Iris pigment epithelial cell (primary cell): ENCODE data around the gene SLC26A8.
A peak's percentile ranks its signal among the peaks of the same experiment; 100 is the strongest.

ENCODE experiments used
- DNase-seq: peaks from one replicate; pipeline ENCODE4 v3.0.0-alpha.2; 2011; ENCODE audit warnings: low read depth

Gene SLC26A8, protein sequence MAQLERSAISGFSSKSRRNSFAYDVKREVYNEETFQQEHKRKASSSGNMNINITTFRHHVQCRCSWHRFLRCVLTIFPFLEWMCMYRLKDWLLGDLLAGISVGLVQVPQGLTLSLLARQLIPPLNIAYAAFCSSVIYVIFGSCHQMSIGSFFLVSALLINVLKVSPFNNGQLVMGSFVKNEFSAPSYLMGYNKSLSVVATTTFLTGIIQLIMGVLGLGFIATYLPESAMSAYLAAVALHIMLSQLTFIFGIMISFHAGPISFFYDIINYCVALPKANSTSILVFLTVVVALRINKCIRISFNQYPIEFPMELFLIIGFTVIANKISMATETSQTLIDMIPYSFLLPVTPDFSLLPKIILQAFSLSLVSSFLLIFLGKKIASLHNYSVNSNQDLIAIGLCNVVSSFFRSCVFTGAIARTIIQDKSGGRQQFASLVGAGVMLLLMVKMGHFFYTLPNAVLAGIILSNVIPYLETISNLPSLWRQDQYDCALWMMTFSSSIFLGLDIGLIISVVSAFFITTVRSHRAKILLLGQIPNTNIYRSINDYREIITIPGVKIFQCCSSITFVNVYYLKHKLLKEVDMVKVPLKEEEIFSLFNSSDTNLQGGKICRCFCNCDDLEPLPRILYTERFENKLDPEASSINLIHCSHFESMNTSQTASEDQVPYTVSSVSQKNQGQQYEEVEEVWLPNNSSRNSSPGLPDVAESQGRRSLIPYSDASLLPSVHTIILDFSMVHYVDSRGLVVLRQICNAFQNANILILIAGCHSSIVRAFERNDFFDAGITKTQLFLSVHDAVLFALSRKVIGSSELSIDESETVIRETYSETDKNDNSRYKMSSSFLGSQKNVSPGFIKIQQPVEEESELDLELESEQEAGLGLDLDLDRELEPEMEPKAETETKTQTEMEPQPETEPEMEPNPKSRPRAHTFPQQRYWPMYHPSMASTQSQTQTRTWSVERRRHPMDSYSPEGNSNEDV

GRCh38 chr6:36023996-36024795 lies at the start of gene SLC26A8:
TSS of gene SLC26A8 (minus strand) at chr6:36024641. CDS start at chr6:36019707, 4,934 bp downstream.
- no peak for DNase-seq

DNA sequence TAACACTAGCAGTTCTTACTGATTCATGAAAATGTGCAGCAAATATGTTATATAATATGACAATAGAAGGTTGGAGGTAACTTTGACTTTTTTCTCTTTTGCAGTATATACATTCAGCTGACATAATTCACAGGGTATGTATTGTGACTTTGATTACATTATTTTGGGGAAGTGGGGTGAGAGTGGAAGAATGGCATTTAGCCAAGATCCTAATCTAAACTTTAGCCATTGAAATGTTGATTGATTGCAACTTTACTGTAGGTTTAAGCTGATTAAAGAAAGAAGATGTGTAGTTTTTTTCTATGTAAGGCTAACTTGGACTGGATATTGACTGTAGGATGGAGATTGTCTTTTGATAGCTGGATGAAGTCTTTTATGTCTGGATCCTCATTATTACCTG lies 49.1 kb upstream of the SLC26A8 start:
- DNase-seq = no peak

DNA sequence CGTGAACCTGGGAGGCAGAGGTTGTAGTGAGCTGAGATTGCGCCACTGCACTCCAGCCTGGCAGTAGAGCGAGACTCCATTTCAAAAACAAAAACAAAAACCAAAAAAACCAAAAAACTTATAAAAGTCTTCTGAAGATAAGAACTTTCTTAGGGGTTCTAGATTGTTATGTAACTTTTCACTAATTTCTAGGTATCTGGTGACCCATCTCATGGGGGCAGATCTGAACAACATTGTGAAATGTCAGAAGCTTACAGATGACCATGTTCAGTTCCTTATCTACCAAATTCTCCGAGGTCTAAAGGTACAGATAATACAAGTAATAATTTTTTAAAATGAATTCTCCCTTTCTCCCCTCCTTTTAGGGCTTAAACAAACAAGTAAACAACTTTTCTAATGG lies 48.2 kb upstream of the SLC26A8 start:
- DNase-seq = no peak

- no peak for DNase-seq
These were observed 47.3 kb upstream of the SLC26A8 start for GRCh38 chr6:36071714-36072113.

DNA sequence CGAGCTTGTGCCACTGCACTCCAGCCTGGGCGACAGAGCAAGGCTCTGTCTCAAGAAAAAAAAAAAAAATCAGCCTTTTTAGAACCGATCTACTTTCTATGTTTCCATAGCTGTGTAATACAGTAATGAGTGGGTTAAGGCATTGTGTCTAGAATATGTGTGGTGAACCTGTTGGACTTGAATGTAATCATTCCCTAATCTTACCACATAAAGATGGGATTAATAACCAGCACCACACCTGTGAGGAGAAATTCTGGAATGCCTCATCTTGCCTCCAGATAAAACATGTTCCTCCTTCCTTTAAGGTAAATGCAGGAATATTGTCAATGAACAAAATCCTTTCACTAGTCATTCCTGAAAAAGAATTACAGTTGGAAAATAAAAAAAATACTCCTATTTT lies 46.8 kb upstream of the SLC26A8 start:
- DNase-seq = no peak

- DNase-seq = no peak
These were observed 45.8 kb upstream of the SLC26A8 start for GRCh38 chr6:36070252-36070651.

GRCh38 chr6:36069573-36069972 lies 45.1 kb upstream of the SLC26A8 start:
- no peak for DNase-seq

DNA sequence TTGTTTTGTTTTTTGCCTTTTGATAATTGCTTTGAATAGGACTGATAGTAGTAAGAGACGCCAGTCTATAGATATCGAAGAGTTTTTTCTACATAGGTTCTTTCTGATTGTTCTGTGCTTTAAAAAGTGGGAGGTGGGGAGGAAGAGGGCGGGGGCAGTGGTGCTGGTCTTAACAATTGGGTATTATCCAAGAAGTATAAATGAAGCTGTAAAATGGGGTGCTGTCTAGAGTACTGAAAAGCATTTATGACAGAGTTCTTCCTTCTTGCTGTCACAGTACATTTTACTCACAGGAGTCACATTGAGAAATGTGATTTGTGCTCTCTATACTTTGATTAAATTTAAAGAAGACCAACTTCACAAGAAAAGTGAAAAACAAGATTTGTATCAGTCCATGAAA lies 44.1 kb upstream of the SLC26A8 start:
- DNase-seq = no peak

DNA sequence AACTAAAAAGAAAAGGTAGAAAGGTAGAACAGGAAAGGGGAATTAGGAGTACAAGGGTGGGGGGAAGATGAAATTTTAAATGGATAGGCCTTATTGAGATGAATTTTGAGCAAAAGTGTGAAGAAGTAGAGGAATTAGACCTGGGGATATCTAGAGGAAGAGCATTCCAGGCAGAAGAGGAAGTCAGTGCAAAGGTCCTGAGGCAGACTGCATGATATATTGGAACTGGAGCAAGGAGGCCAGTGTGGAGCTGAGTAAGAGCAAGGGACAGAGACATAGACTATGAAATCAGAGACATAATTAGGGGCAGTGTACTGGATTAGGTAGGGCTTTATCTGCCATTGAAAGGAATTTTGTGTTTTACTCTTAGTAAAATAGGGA lies 43.6 kb upstream of the SLC26A8 start:
- no peak for DNase-seq

- peak; percentile 58 for DNase-seq
These were observed 43.1 kb upstream of the SLC26A8 start for GRCh38 chr6:36067374-36068011.

DNA sequence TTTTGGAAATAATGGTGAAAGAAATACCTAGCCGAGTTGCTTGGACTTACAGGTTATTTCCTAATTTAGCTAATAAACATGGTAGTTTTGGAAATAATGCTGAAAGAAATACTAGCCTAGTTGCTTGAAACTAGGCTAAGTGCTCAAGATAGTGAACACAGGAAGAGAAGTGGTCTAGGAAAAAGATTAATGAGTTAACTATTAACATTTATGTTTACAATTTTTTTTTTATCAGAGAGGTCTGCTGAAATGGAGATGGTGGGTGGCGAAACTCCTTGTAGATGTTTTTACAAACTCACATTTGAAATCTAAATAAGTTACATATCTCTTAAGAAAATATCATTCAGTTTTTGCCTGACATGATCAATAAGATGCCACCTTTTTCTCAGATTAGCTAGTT lies 42.4 kb upstream of the SLC26A8 start:
- DNase-seq = no peak

- no peak for DNase-seq
These were observed 41.5 kb upstream of the SLC26A8 start for GRCh38 chr6:36065916-36066315.

DNA sequence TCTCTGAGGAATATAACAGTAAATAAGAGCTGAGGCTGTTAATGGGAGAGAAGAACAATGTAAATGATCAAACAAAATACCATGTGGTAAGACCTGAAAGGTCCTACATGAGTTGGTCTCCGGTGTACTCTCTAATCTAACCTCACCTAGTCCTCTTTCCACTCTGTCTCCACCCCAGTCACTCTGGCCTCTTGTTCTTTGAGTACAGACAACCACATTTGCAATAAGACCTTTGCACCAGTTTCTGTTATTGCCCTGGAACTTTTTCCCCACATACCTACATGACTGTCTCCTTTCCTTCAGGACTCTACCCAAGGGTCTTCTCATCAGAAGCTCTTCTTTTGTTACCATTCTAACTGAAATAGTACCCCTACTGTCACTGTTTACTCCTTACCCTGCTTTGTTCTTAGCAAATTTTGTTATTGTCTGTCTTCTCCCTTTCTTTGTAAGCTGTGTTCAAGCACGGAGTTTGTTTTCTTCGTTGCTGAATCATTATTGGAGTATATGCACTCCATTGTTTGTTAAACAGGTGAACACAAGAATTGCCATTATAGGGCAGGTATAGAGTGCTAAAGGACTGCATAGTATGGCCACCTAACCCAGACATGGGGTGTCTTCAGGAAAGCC lies 40.4 kb upstream of the SLC26A8 start:
- DNase-seq = no peak

GRCh38 chr6:36063318-36064060 lies 39.0 kb upstream of the SLC26A8 start:
- no peak for DNase-seq

DNA sequence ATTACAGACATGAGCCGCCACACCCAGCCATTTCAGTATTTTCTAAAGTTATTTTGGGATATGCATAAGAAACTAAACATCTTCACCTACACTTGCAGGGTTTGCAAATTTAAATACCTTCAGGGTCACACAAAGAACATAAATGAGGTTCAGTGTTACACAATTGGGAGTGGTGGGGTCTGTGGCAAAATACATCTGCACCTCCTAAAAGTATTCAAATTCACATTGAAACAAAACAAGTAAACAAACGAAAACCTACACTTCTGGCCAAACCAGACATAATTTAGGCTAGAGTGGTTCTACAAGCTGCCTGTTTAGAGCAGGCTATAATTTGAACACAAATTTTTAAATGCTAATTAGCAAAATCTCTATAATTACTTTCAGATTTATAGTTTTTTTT lies 37.8 kb upstream of the SLC26A8 start:
- no peak for DNase-seq

DNA sequence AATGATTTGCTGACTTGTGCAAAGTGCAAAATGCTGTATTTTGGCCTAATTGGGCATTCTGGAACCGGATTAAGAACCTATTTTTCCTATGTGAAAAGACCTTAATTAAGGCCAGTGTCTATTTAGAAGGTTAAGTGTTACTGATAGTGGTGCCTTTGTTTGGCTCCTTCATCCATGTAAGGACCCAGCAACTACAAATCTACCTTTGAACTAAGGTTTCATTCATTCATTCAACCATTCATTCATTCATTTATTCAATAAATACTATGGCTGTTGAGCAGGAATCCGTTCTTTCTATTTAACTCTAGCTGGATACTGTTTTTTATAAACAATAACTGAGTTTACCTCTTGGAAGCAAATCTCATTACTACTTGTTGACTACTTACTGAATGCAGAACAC lies 36.8 kb upstream of the SLC26A8 start:
- DNase-seq = no peak

- DNase-seq = no peak
These were observed 31.7 kb upstream of the SLC26A8 start for GRCh38 chr6:36056178-36056577.

- no peak for DNase-seq
These were observed 30.5 kb upstream of the SLC26A8 start for GRCh38 chr6:36054956-36055355.

- no peak for DNase-seq
These were observed 30.0 kb upstream of the SLC26A8 start for GRCh38 chr6:36054415-36054814.

DNA sequence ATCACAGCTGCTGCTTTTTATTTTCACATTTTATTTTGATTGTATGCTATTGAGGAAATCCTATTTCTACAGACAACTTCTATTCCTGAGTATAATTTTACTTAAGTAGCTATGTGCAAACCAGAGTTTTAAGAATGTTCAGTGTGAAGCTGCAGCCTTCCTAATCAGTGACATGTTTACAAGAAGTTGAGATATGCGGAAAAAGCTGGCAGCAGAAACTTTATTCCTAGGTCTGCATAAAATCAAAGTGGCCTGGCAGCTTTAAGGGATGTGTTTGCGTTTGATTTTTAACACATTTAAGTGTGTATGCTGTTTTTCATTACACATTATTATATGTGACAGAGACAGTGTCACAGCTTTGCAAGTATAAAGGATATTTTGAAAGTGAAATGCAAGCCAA lies 29.4 kb upstream of the SLC26A8 start:
- DNase-seq = no peak

GRCh38 chr6:36052097-36052496 lies 27.7 kb upstream of the SLC26A8 start:
- no peak for DNase-seq
